GDM1 (cell line): Measurements from ENCODE around the gene HIPK4.
"Not testable (repeated sequence)": the region's sequence is repeated elsewhere in the genome, so short reads cannot be mapped to it uniquely, and the experiment has no call there.

Experiments used
- DNase-seq: peaks from one replicate; lab custom pipeline; 2025; lab: John Stamatoyannopoulos, UW

HIPK4 gene

GRCh38 chr19:40417643-40417981 is 27.6 kb upstream of the HIPK4 start:
- DNase-seq, result no peak

DNA sequence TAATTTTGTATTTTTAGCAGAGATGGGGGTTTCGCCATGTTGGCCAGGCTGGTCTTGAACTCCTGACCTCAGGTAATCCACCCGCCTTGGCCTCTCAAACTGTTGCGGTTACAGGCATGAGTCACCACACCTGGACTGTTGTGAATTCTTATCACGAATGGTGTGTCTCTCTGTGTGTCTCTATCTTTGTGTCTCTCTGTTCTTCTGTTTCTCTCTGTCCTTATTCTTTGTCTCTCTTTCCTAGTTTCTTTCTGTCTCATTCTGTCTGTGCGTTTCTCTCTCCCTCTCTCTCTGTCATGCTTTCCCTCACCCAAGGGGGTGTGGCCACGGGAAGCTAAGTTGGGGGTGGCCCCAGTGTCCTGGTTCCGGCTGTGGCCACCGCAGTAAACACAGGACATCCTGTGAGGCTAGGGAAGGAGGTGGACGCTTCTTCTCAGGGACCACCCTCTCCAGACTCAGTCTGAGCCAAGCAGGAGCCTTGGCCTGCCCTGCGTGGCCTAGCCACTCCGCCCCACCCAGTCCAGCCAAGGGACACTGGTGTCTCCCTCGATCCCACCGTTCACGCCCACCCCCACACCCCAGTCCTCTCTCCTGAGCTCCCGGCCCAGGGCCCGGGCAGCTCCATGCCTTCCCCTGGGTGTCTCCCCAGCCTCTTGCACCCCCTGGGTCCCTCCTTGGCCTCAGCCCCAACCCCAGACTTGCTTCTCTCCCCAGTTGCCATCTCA is 27.1 kb upstream of the HIPK4 start:
- DNase-seq, result peak; percentile 89

DNA sequence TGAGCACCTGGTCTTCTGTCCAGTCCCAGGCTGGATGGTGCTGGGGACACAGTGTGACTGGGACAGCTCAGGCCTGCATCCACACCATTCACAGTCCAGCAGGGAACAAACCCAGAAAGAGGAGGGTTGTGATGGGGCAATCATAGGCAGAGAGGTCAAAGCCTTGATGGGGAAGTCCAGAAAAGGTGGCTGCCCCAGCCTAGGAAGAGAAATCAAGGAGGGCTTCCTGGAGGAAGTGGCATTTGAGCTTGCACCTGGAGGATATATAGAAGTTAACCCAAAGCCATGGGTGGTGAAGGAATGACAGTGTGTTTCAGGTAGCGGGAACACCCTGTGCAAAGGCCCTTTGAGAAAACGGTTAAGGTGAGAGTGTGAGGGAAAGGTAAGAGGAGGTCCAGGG is 25.8 kb upstream of the HIPK4 start:
- no peak for DNase-seq

- no peak for DNase-seq
Observed at GRCh38 chr19:40414542-40415535, 24.9 kb upstream of the HIPK4 start.

DNA sequence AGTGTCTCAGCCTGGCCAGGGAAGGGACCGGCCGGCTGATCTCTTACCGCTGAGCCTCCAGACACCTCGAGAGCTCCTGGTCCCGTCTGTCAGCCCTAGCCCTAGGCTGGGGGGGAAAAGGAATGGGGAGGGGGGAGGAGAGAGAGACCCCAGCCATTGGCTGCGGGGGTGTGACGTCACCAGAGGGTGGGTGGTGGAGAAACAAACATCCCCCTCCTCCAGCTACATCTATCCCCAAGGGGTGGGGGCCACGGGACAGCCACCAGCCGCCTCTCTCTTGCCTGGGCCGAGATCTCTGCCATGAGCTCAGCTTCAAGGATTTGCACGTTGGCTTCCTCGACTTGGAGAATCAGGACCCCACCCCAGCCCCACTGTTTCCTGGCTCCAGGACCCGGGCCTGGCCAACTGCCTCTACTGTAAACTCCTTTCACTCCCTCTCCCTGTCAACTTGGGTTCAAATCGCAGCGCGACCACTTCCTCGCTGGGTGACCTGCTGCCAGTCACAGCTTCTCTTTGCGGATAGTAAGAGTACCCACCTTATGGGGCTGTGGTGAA is 23.4 kb upstream of the HIPK4 start, which contains the start of gene PRX:
Gene PRX (minus strand): TSS at position 88 of the 555 bp plus-strand sequence. CDS start 5,446 bp downstream, outside the sequence.
- DNase-seq, result peak; percentile 28

GRCh38 chr19:40412866-40413265 is 22.9 kb upstream of the HIPK4 start:
- no peak for DNase-seq

- no peak for DNase-seq
Observed at GRCh38 chr19:40411958-40412499, 22.0 kb upstream of the HIPK4 start.

DNA sequence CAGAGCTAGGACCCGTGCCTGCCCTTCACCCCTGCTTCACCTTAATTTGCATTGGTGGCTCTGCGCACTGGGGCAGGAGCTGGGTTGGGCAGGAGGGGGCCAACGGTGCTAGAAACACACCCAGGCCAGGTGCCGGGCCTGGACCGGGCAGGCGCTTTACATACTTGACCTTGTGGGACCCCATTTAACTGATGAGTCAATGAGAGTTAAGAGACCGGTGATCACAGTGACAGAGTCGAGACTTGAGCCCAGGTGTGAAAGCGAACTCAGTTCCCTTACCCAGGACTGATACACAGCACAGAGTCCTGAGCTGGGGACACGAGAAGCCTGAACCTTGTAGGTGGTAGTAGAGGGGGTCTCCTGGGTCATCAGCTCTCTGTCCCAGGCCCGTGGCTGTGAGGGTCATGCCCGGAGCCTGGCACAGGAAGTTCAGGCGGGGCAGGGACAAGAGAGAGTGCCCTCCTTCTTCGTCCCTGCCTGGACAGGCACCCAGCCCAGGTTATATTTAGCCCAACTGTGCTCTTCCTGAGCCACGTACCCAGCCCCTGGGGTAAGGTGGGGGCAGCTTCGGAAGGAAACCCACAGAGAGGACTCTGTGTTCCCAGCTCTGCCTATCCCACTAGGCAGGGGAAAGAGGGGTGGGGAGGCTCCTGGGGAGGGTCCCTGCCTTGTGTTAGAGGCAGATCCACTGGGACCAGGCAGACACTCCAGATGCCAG is 21.3 kb upstream of the HIPK4 start:
- DNase-seq, result peak; percentile 43

- DNase-seq, result no peak
Observed at GRCh38 chr19:40410030-40410389, 20.0 kb upstream of the HIPK4 start.

DNA sequence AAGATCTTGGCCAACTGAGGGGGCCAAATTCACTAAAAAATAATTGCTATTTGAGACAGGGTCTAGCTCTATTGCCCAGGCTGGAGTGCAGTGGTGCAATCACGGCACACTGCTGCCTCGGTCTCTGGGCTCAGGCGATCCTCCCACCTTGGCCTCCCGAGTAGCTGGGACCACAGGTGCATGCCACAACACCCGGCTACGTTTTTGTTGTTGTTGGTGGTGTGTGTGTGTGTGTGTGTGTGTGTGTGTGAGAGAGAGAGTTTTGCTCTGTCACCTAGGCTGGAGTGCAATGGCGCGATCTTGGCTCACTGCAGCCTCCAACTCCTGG is 18.6 kb upstream of the HIPK4 start:
- not testable (repeated sequence) for DNase-seq

GRCh38 chr19:40407714-40408597 is 18.0 kb upstream of the HIPK4 start:
- no peak for DNase-seq

- DNase-seq, result peak; percentile 88
Observed at GRCh38 chr19:40403262-40403984, 13.4 kb upstream of the HIPK4 start.

- DNase-seq, result no peak
Observed at GRCh38 chr19:40400559-40400958, 10.6 kb upstream of the HIPK4 start.

DNA sequence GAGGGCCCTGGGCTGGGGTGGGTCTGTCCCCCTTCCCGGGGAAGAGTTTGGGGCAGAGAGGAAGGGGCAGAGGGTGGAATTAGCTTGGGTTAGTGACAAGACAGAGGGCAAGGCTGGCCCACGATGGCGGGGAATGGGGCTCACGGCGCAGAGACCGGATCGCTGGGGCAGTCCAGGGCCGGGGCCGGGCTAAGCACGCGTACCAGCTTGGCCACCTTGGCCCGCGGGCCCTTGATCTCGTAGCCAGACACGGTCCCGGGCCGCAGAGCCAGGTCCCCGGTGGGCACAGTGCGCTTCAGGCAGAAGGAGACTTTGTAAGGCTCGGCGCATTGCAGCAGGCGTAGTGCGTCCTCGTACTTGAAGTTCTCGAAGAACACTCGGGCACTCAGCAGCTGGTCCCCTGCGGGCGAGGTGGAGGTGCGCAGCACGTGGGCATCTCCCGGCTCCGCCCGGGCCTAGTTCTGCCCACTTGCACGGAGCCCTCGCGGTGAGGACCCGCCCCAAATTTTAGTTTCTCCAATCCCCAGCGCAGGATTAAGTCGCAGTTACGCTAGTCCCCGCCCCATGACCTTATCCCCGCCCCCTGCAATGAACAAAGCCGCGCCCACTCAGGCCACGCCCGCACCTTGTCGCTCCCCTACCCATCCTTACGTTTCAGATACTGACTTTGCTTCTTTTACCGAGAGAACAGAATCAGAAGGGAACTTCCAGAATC is 8.6 kb upstream of the HIPK4 start:
- no peak for DNase-seq

DNA sequence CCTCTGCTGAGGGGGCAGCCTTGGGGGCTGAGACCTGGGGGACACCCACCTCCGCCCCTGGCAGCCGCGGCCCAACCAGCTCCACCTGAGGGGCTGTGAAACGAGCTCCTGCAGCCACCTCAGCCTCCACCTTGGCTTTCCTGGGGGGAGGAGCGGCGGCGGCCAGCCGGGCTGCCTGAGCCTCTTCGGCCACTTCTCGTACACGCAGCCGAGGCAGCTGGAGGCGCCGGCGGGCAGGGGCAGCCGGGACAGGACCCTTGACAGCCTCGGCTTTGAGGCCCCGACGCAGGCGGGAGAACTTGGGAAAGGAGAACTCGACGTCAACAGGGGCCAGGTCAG is 7.6 kb upstream of the HIPK4 start:
- DNase-seq, result no peak

DNA sequence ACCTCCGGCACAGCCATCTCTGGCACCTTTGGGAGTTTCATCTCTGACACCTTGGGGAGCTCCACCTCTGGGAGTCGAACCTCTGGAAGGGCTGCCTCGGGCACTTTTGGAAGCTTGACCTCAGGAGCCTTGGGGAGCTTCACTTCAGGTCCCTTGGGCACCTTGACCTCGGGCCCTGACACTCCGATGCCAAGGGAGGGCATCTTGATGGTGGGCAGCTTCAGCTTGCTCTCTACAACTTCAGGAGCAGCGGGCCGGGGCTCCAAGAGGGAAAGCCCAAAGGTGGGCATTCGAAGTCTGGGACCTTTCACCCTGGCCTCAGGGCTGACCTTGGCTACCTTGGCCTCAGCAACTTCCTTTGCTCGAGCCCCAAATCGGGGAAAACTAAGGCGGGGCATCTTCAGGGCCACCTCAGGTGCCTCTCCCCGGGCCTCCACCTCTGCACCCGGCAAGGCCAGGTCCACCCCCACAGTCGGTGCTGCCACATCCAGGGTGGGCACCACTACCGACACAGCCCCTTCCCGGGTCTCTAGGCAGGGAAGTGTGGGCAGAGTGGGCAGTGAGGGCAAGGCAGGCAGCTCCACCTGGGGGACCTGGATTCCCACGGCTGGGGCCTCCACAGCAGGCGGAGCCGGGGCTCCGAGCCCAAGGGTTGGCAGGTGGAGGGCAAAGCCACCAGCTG is 7.0 kb upstream of the HIPK4 start:
- DNase-seq, result no peak

DNA sequence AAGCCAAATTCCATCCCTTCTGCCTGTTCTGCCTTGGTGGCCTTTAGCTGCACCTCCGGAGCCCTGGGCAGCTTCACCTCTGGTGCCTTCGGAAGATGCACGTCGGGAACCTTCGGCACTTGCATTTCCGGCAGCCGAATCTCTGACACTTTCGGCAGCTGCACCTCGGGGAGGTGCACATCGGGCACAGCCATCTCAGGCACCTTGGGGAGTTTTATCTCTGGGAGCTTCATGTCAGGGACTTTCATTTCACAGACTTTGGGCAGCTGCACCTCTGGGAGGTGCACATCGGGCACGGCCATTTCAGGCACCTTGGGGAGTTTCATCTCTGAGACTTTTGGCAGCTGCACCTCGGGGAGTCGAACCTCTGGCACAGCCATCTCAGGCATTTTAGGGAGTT is 6.0 kb upstream of the HIPK4 start:
- no peak for DNase-seq

DNA sequence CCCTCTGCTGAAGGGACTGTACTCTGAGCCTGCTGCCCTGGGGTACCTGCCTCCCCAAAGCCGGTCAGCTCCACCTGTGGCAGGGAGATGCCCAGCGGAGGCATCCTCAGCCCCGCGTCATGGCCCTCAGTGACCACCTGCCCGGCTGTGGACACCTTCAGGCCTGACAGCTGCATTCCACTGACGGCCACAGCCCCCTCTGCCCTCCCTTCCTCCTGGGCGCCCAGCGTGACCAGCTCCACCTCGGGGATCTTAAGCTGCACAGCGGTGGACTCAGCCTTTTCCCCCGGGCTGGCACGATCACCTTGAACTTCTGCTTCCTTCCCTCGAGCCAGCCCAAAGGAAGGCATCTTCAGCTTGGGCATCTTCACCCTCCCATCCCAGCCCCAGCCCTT is 4.8 kb upstream of the HIPK4 start:
- DNase-seq, result no peak
